Bronchial epithelial cell (primary cell): ENCODE measurements around the gene STOX2. TPM values are rescaled to one million over a fixed set of nuclear protein-coding genes. Genes with fewer than 3 reads are reported as not detected.

Experiments
- DNase-seq: peaks from one replicate; pipeline ENCODE4 v3.0.0-alpha.2; 2010; ENCODE audit warnings: low read depth
- FAIRE-seq: peaks from 2 replicates; lab custom pipeline; 2011; peaks lifted over from hg19 to GRCh38; lab: Jason Lieb, UNC
- H3K27me3 ChIP-seq: 2 replicates; pipeline ENCODE4 v1.5.1; 2011; ENCODE audit warnings: low read length; ENCODE audit not compliant: control insufficient read depth, insufficient read depth
- H3K36me3 ChIP-seq: 2 replicates; pipeline ENCODE4 v1.5.1; 2011; ENCODE audit warnings: low read length; ENCODE audit not compliant: control insufficient read depth, insufficient read depth
- H3K4me3 ChIP-seq: 2 replicates; pipeline ENCODE4 v1.5.1; 2011; ENCODE audit warnings: mild to moderate bottlenecking, low read depth, low read length, control low read depth
- CTCF ChIP-seq: IDR thresholded peaks from 2 replicates; pipeline ENCODE4 v1.5.1; 2011; ENCODE audit warnings: mild to moderate bottlenecking, moderate library complexity, low read length, control low read depth, inconsistent platforms; ENCODE audit not compliant: insufficient read depth, severe bottlenecking
- total RNA-seq: library from RNA; depleted of rRNA; stranded (reverse); fragments of >200 nt; gene quantifications from 2 replicates; pipeline ENCODE4 v1.2.1, GENCODE V29; 2014

STOX2 gene
- total RNA-seq, 1 donor from 2014 or later, result 1.3 TPM

- no peaks in the 10 kb centered on the region for H3K27me3 ChIP-seq
- no peaks in the 10 kb centered on the region for H3K36me3 ChIP-seq
- DNase-seq, result no peak
- TF ChIP-seq CTCF, result no peak
- no peak overlapping the region for H3K4me3 ChIP-seq
- FAIRE-seq, result peak; percentile 64
Observed at GRCh38 chr4:184052616-184053015, 147.5 kb downstream of the STOX2 start.

GRCh38 chr4:184053434-184053833 is 148.3 kb downstream of the STOX2 start:
- no peaks in the 10 kb centered on the region for H3K27me3 ChIP-seq
- H3K36me3 ChIP-seq, result no peaks in the 10 kb centered on the region
- DNase-seq, result peak; percentile 61
- FAIRE-seq, result no peak
- H3K4me3 ChIP-seq, result no peak overlapping the region
- TF ChIP-seq CTCF, result no peak

- H3K36me3 ChIP-seq, result no peaks in the 10 kb centered on the region
- no peak for TF ChIP-seq CTCF
- H3K27me3 ChIP-seq, result no peaks in the 10 kb centered on the region
- FAIRE-seq, result peak; percentile 83
- H3K4me3 ChIP-seq, result no peak overlapping the region
- no peak for DNase-seq
Observed at GRCh38 chr4:184056877-184057276, 151.8 kb downstream of the STOX2 start.

- no peak overlapping the region for H3K4me3 ChIP-seq
- H3K27me3 ChIP-seq, result no peaks in the 10 kb centered on the region
- FAIRE-seq (no peak), DNase-seq (no peak)
- no peaks in the 10 kb centered on the region for H3K36me3 ChIP-seq
- TF ChIP-seq CTCF, result no peak
Observed at GRCh38 chr4:184058026-184058425, 152.9 kb downstream of the STOX2 start.

- TF ChIP-seq CTCF, result no peak
- no peak overlapping the region for H3K4me3 ChIP-seq
- FAIRE-seq (no peak), DNase-seq (no peak)
- no peaks in the 10 kb centered on the region for H3K27me3 ChIP-seq
- H3K36me3 ChIP-seq, result no peaks in the 10 kb centered on the region
Observed at GRCh38 chr4:184059099-184059498, 154.0 kb downstream of the STOX2 start.

GRCh38 chr4:184061582-184061981 is 156.5 kb downstream of the STOX2 start:
- Histone ChIP-seq H3K27me3 (no peaks in the 10 kb centered on the region), H3K4me3 (no peak overlapping the region), H3K36me3 (no peaks in the 10 kb centered on the region)
- DNase-seq (no peak), FAIRE-seq (peak; percentile 75)
- no peak for TF ChIP-seq CTCF
